Measurements from ENCODE around the gene OR6N2. TPM values are rescaled to one million over a fixed set of nuclear protein-coding genes. Genes with fewer than 3 reads are reported as not detected.

The OR6N2 gene
- total RNA-seq, 4 donors from 2014 or later = not detected

DNA sequence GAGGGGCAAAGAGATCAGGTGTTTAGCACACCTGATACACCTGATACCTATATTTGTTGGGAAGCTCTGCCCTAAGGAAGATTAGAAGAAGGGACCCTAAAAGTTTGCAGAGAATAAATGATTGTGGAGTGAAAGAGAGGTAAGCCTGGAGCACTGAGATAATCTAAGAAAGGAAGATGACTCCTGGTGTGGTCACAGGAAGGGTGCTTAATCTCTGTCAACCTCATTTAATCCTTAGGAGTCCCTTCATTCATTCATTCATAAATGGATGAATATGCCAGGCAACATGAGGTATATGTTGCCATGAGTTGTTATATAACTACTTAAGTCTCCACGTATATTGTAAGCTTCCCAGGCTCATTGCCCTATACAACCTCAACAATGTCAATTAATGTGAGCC lies 34.0 kb upstream of the OR6N2 start:
- TF ChIP-seq, protein P1, sequence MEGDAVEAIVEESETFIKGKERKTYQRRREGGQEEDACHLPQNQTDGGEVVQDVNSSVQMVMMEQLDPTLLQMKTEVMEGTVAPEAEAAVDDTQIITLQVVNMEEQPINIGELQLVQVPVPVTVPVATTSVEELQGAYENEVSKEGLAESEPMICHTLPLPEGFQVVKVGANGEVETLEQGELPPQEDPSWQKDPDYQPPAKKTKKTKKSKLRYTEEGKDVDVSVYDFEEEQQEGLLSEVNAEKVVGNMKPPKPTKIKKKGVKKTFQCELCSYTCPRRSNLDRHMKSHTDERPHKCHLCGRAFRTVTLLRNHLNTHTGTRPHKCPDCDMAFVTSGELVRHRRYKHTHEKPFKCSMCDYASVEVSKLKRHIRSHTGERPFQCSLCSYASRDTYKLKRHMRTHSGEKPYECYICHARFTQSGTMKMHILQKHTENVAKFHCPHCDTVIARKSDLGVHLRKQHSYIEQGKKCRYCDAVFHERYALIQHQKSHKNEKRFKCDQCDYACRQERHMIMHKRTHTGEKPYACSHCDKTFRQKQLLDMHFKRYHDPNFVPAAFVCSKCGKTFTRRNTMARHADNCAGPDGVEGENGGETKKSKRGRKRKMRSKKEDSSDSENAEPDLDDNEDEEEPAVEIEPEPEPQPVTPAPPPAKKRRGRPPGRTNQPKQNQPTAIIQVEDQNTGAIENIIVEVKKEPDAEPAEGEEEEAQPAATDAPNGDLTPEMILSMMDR (IDR thresholded peaks at IDR 0.05) = no peak
- no peak for ATAC-seq (ENCODE audit: low FRiP score)
- no peak for DNase-seq (ENCODE audit: low spot score)

GRCh38 chr1:158813164-158813563 lies 32.2 kb upstream of the OR6N2 start:
- TF ChIP-seq, protein P1 (IDR thresholded peaks at IDR 0.05) = no peak
- no peak for DNase-seq (ENCODE audit: low spot score)
- ATAC-seq (ENCODE audit: low FRiP score) = no peak

DNA sequence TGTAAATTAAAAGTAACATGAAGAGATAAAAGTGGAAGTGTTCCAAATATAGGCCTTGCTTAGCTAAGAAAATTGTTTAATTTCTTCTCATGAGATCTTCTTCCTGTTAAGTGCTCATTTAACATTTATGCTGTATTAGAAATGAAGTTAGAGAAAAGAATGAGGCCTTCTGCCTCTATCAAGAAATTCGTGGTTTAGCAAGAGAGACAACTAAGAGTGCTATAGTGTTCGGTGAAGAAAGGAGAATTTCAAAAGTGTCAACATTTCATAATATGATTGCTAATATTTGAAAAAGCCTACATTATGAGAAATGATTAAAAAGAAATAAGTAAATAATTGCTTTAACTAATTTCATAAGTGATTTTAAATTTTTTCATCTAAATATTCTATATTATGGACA lies 31.3 kb upstream of the OR6N2 start:
- ATAC-seq (ENCODE audit: low FRiP score) (no peak), DNase-seq (ENCODE audit: low spot score) (no peak)
- TF ChIP-seq, protein P1 (IDR thresholded peaks at IDR 0.05) = no peak

DNA sequence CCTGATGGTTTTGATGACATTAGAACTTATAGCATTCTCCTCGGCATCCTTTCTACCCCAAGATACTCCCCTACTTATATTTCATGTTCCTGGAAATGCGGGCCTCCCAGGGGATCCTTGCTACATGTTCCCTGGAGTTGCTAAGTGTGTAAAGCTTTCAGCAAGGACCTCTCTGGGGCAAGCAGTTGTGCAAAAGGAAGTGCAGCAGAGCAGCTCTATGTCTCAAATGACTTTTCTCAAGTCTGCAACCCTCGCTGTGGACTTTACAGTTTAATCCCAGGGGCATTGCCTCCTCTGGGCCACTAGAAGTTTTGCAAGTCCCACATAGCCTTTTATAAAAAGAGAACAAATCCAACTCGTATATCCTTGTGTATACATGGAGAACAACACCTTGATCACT lies 29.3 kb upstream of the OR6N2 start:
- no peak for ATAC-seq (ENCODE audit: low FRiP score)
- TF ChIP-seq, protein P1 (IDR thresholded peaks at IDR 0.05) = no peak

GRCh38 chr1:158809862-158810261 lies 28.9 kb upstream of the OR6N2 start:
- TF ChIP-seq, protein P1 (IDR thresholded peaks at IDR 0.05) = no peak
- DNase-seq (ENCODE audit: low spot score) = no peak
- ATAC-seq (ENCODE audit: low FRiP score) = no peak

More for the DNA sequence above, 29.3 kb upstream of the OR6N2 start:
- no peak for DNase-seq (ENCODE audit: low spot score)

- DNase-seq (ENCODE audit: low spot score) (no peak), ATAC-seq (ENCODE audit: low FRiP score) (no peak)
- TF ChIP-seq, protein P1 (IDR thresholded peaks at IDR 0.05) = no peak
Measured at GRCh38 chr1:158809256-158809655, 28.3 kb upstream of the OR6N2 start.

- DNase-seq (ENCODE audit: low spot score) (no peak), ATAC-seq (ENCODE audit: low FRiP score) (peak; percentile 82)
- TF ChIP-seq, protein P1 (IDR thresholded peaks at IDR 0.05) = no peak
Measured at GRCh38 chr1:158806916-158807536, 26.0 kb upstream of the OR6N2 start.
